ENCODE data around the gene ALPK3.

ALPK3 gene

DNA sequence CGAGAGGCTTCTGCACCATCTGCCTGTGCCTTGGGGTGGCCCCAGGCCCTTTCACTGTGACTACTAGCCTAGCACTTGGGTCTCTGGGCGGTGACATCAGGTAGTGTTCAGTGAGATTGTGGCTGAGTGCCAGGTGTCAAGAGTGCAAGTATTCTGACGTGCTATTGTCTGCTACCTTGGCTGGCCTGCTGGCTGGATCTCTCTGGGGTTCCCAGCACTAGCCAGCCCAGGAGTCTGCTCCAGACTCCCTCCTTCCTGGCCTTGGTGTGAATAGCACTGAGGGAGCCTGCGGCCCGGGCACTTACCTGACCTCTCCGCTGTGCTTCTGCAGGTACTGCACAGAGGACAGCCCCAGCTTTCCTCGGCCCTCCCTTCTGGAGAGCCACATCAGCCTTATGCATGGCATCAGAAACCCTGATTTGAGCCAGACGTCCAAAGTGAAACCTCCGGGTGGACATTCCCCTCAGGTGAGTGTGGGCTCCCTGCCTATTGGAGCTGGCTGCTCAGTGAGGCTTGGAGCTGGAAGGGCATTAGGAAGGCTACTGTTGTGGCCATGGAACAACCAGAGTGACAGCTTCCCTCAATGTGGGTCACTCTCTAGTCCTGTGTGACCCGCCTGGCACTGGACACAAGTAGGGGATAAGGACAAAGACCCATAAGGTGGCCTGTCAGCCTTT is 17.5 kb upstream of the ALPK3 start:
- no peak for DNase-seq (ENCODE audit: low spot score)

GRCh38 chr15:84800365-84800806 is 16.8 kb upstream of the ALPK3 start:
- no peak for DNase-seq (ENCODE audit: low spot score)

GRCh38 chr15:84804005-84804900 is 12.9 kb upstream of the ALPK3 start:
- DNase-seq (ENCODE audit: low spot score): no peak

DNA sequence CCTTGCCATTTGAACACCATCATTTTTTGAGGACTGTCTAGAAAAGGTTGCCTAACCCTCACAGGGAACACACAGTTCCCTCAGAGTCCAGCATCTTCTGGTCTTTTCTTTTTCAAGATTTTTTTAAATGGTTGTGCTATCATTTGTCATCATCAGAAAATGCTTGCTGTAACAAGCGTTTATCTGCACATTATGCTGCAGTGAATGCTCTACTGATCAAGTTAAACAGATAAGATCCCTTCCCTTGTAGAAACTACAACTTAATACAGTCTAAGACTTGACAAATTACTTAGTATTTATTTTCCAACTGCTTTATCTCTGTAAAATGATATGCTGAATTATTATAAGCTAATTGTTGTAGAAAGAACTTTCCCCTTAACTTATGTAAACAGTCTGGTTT is 11.9 kb upstream of the ALPK3 start:
- DNase-seq (ENCODE audit: low spot score): no peak

DNA sequence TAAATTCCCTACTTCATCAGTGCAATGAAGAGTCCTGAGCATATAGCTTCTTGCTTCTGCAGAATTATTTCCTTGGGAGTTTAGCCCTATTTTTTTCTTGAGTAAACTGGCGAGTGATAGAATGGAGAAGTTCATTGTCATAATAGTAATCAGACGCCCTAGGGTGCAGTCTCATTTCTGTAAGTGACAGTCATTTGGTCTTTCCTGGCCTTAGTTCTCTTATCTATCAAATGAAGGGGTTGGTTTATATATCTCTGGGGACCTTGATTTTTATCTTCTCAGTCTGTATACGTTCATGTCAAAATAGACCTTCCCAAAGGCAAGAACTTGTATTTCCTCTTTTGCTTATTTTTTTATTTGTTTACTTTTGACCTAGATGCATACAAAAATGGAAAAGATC is 9.9 kb upstream of the ALPK3 start:
- no peak for DNase-seq (ENCODE audit: low spot score)

DNA sequence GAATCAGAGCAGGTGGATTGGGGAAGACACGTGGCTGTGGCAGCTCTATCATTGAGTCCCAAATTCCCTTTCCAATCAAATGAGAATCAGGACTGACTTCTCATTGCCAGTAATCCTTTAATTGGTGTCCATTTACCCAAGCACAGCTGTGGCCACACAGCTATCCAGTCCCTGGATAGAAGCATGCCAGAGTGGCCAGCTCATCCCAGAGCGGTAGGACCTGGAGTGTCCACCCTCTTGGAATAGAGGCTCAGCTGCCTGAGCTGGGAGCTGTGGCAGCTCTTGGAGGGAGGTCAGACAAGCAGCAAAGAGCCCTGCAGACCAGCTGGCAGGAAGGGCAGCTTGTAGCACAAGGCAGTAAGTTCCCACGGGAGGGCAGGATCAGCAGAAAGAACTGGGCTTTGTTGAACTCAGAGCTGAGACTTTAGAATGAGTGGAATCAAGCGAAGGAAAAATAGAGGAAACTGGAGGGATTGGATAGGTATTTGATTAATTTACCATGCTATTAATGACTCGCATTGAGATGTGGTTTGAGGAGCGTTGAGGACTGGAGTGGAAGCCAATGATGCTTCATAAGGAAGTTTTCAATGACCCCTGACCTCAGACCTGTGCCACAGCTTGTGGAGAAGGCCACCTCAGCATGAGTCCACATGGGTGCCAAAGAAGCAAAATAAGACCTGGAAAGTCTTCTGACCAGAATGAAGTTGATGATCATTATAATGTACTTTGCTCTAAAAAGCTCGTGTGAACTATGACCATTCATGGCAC is 6.9 kb upstream of the ALPK3 start:
- DNase-seq (ENCODE audit: low spot score): peak; percentile 40

DNA sequence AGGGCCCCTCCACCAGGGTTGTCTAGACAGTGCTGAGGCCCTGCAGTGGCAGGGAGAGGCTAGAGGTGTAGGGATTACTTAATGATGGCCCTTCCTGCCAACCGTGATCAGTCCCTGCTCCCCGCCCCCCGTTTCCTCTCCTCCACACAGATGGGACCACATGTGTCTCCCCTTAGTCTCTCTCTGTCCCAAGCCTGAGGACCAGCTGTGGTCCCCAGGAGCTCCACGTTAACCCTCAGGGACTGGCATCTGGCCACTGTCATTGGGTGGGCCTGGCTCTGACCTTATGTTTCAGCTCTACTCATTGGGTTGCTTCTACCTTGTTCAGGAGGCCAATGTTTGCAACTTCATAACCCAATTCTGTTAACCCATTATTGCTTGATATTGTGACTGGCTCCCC is 6.0 kb upstream of the ALPK3 start:
- no peak for DNase-seq (ENCODE audit: low spot score)

- DNase-seq (ENCODE audit: low spot score): no peak
Measured at GRCh38 chr15:84811828-84812227, 5.3 kb upstream of the ALPK3 start.

GRCh38 chr15:84812842-84813241 is 4.3 kb upstream of the ALPK3 start:
- DNase-seq (ENCODE audit: low spot score): no peak

DNA sequence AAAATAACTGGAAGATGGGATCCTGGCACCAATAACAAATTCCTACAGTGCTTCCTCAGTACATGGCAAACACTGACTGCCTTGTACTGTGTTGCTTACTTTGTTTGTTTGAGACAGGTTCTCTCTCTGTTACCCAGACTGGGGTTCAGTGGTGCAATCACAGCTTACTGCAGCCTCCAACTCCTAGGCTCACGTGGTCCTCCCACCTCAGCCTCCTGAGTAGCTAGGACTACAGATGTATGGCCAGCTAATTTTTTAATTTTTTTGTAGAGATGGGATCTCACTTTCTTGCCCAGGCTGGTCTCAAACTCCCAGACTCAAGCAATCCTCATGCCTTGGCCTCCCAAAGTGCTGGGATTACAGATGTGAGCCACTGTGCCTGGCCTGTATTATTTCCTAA is 3.7 kb upstream of the ALPK3 start:
- DNase-seq (ENCODE audit: low spot score): no peak

DNA sequence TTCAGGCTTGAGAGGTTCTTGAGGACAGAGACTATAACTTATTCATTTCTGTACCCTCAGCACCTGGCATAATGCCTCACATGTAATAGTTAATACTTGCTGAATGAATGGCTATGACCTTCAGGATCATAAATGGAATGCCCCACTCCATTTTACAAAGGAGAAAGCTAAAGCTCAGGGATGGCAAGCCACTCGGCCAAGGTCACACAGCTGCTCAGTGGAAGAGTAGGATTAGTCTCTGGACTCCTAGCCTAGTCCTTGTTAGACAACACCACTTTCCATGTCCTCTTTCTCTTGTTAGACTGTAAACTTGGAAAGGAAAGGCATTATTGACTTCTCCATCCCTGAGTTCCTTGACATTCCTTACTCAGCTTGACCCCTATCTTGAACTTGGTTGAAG is 3.2 kb upstream of the ALPK3 start:
- no peak for DNase-seq (ENCODE audit: low spot score)

DNA sequence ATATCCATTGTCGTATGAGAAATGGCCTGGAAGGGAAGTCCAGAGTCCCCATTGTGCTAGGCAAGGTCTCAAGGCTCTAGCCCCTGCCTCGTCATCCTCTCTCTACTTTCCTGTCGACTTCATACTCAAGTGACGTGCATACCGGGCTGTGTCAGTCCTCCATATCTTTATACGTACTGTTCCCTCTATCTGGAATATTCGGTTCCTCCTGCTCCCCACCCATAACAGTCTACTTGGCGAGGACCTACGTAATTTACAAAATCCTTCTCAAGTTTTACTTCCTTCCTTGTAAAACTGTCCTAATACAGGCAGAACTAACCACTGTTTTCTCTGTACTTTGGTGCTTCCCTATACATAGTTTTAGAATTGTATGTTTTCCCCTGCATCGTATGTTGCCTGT is 2.2 kb upstream of the ALPK3 start:
- DNase-seq (ENCODE audit: low spot score): no peak

GRCh38 chr15:84817466-84818081 is 418 bp downstream of the ALPK3 start:
- no peak for DNase-seq (ENCODE audit: low spot score)

DNA sequence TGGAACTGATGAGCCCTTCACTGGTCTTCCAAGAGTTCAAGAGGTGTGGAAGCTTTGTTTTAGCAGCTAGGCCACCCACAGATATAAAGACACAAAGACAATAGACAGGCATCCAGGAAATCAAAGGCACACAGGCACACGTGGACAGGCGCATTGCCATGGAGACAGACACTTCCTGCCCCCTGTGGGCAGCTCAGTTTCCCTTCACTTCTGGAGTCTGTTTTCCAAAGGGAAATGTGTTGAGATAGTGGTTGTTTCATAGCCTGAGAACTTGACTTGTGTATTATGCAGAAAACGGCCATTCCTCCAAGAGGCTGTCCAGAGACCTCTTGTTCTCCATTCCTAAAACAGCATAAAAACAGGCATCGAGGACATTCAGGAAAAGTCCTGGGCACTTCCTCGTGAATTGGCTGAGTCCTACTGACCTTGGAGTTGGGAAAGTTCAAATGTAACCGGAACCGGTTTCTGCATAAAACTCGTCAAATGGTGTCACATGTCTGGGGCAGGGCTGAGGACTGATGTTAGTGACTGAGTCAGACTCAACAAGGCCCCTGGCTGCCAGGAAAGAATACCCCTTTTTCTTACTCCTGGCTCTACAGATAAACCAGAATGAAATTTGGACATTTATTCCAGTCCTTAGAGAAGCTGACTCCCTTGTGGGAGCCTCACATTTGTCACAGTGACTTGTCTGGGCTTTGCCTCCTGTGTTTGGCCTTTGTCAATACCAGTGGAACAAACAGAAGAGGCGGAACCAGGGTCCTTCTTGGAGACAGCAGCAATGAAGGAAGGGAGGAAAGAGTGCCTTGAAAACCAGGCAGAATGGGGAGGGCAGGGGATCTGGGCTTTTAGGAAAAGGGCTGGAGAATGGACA is 1.3 kb downstream of the ALPK3 start:
- DNase-seq (ENCODE audit: low spot score): no peak

- no peak for DNase-seq (ENCODE audit: low spot score)
Measured at GRCh38 chr15:84819291-84819768, 2.2 kb downstream of the ALPK3 start.

DNA sequence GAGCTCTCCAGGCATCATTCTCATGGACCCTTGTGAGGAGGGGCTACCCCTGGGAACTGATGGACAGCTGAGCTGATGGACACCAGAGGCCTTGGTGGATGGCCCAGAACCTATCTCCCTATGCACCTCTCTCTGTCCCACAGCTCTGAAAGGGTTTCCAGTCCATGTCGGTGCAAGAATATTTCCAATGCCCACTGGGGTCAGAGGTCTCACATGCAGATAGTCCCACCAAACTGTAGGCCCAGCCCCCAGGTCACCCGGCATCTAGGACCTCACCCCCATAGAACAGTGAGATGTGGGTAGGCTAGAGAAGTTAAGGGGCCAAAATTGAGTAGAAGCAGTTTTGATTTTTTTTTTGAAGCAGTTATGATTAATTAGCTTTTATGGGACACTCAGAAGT is 2.6 kb downstream of the ALPK3 start:
- DNase-seq (ENCODE audit: low spot score): no peak

DNA sequence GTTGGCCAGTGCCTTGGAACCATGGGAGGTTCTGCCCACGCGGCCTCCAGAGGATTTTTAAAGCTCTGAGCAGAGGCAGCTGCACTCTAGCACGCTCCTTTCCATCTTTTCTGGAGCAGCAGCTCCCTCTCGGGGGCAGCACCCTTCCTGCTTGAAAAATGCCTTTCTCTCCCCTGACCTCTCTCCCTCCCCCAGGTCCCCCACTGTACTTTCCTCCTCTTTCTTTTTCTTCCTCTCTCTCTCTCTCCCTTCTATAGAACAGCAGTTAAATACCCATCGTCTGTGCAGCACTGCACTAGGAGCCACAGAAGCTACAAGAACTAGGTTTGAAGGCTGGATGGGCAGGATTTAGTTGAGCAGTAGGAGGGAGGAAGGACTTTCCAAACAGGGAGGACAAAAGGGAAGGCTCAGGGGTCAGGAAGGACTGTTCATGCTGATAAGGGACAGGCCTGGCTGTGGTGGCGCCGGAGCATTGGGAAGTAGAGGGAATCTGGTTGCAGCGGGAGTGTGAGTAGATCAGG is 4.4 kb downstream of the ALPK3 start:
- DNase-seq (ENCODE audit: low spot score): no peak

- no peak for DNase-seq (ENCODE audit: low spot score)
Measured at GRCh38 chr15:84822653-84823281, 5.6 kb downstream of the ALPK3 start.

DNA sequence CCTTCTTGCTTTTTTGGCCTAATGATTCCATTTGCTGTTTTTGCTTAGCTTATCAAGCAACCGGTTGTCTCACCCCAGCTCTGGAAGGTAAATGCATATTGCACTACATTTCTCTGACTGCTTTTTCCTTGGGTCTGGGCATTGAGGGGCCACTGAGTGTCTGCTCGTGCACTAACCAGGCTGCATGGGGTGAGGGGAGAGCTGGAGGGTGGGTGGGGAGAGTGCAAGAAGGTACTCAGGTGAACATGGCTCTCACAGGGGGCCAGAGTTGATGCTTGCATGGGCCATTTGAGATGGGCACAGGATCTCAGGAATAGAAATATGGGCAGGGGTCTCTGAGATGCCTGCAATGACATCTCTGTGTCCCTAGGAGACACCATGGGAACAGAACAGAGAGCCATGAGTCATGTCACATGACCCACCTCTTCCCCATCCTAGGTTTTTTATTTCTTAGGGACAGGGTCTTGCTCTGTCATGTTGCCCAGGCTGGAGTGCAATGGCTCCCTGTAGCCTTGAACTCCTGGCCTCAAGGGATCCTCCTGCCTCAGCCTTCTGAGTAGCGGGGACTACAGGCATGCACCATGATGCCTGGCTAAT is 6.2 kb downstream of the ALPK3 start:
- DNase-seq (ENCODE audit: low spot score): no peak
